Left cardiac atrium (tissue), 4 donors: Measurements from ENCODE around the gene THAP6. TPM values are rescaled to one million over a fixed set of nuclear protein-coding genes. Genes with fewer than 3 reads are reported as not detected.

ENCODE experiments used
- ATAC-seq, 2 donors: fragments of 200-7000 bp; cut with Tn5 transposase; one replicate each; pipeline ENCODE4 v1.9.1; 2020; ENCODE audit warnings: mild to moderate bottlenecking in 2 of 2, moderate library complexity in 2 of 2
- DNase-seq: peaks from one replicate; pipeline ENCODE4 v3.0.0-alpha.2; 2020
- intact Hi-C, 2 donors: fragments of 100-400 bp; cut with DNase I; formaldehyde crosslinking; loops; one replicate each; pipeline versions ENCODE4 v1.14.1 to v1.15.1; 2022 to 2023
- total RNA-seq, 2 donors: library from RNA; stranded (reverse); fragmentation: NEBNext Ultra II Directional; extraction: Animal tissue kit (Norgen Biotek cat#: 25700); gene quantifications; one replicate each; pipeline ENCODE4 v1.2.1, GENCODE V29; 2021
- donor health status: DM: no; HTN: yes; CAD: no.
- donor health status: DM: no; HTN: yes; CAD: no; lungs with severe emphysema.
- donor health status: DM: yes; HTN: yes; CAD: no.
- donor health status: Dilated cardiomyopathy.

Gene THAP6
- total RNA-seq, 2 donors from 2014 or later = 16.2 to 20.3 TPM

GRCh38 chr4:75561789-75562188, 47.5 kb downstream of the THAP6 start:
- intact Hi-C loops = no loop called here
- DNase-seq (no peak), ATAC-seq (no peak)

DNA sequence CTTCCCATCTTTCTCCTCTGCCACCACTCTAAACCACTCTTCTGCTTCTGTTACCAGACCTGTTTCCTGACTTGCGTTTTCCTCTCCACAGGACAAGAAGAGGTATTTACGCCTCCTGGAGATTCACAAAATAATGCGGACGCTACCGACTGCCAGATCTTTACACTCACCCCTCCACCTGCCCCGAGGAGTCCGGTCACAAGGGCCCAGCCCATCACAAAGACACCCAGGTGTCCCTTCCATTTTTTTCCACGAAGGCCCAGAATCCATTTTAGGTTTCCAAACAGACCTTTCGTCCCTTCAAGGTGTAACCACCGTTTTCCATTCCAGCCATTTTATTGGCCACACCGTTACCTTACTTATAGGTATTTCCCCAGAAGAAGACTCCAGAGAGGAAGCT, 49.8 kb downstream of the THAP6 start:
- intact Hi-C loops = no loop called here
- ATAC-seq (no peak), DNase-seq (no peak)

- DNase-seq (no peak), ATAC-seq (no peak)
- intact Hi-C loops = no loop called here
These were observed 51.2 kb downstream of the THAP6 start for GRCh38 chr4:75565481-75565880.

DNA sequence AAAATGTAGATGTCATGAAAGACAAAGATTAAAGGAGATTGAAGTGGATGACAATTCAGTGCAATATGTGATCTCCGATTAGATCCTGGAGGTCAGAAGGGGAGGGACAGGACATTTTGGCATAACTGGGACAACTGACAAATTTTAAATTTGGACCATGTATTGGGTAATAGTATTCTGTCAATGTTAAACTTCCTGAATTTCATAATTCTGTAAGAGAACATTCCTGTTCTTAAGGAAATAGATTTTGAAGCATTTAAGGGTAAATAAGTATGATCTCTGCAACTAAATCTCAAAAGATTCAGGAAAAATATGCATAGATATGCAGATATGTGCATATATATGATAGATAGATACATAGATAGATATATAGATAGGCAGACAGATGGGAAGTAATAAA, 52.6 kb downstream of the THAP6 start:
- ATAC-seq = no peak
- intact Hi-C loops = no loop called here

DNA sequence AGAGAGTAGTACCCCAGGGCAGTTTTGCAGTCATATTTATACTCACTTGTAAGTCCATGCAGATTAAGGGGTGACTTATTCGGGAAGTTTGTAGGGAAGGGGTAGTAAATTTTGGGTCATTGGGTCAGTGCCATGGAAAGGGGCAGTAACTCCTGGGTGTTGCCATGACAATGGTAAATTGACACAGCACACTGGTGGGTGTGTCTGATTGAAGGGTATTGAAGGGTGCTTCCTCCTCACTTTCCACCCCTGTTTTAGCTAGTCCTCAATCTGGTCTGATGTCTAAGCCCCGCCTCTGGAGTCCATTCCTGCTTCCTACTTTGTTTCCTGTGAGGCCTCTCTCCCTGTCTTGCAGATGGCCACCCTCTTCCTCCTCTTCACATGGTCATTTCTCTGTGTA, 53.5 kb downstream of the THAP6 start:
- no peak for ATAC-seq
- DNase-seq = no peak
- intact Hi-C loops = no loop called here

More for the DNA sequence above, 52.6 kb downstream of the THAP6 start:
- no peak for DNase-seq

Other genes with a start within 250 kb of the THAP6 start
- gene RCHY1, start 70 bp upstream of the THAP6 start, total RNA-seq = 10 to 100 TPM; 52.3 to 57.3 TPM
- gene ODAPH, start 41.6 kb downstream of the THAP6 start, total RNA-seq = not detected
- gene CDKL2, start 116.1 kb downstream of the THAP6 start, total RNA-seq = under 1 TPM; 0.62 to 0.65 TPM
- gene G3BP2, start 158.9 kb downstream of the THAP6 start, total RNA-seq = 100 to 1,000 TPM in 1 of 2 donors, 10 to 100 TPM in 1; 68.5 to 110 TPM
- gene USO1, start 210.1 kb downstream of the THAP6 start, total RNA-seq = 10 to 100 TPM; 77.9 to 84.5 TPM